Prostate gland (tissue), 2 donors: ENCODE results near the gene RASAL2.
"Not testable (repeated sequence)": the region's sequence is repeated elsewhere in the genome, so short reads cannot be mapped to it uniquely, and the experiment has no call there.

Experiments used
- CTCF ChIP-seq, 4 experiments: fragments of 200-600 bp in 2 of 4; fragments of 450-650 bp in 2 of 4; sonication (generic) in 2 of 4; IDR thresholded peaks; 1 replicate in 3 of 4; 2 replicates in 1 of 4; pipeline ENCODE4 v1.5.1; 2016 to 2019; ENCODE audit warnings: antibody characterized with exemption in 4 of 4, mild to moderate bottlenecking in 2 of 4, moderate library complexity in 2 of 4
- POLR2A ChIP-seq: fragments of 450-650 bp; IDR thresholded peaks from one replicate; pipeline ENCODE4 v1.6.1; 2016; ENCODE audit warnings: antibody characterized with exemption, mild to moderate bottlenecking

GRCh38 chr1:178390280-178390679 is 296.4 kb downstream of the RASAL2 start:
- TF ChIP-seq CTCF (IDR thresholded peaks at IDR 0.05); POLR2A: not testable (repeated sequence)
